Tongue (tissue), 2 donors: Measurements from ENCODE around the gene CRYBG3. TPM values are rescaled to one million over a fixed set of nuclear protein-coding genes. Genes with fewer than 3 reads are reported as not detected.
"Not testable (repeated sequence)": the region's sequence is repeated elsewhere in the genome, so short reads cannot be mapped to it uniquely, and the experiment has no call there.

Source experiments
- DNase-seq: peaks from one replicate; pipeline ENCODE4 v3.0.0-alpha.2; 2015
- total RNA-seq: library from RNA; depleted of rRNA; stranded (reverse); fragments of >200 nt; gene quantifications from one replicate; pipeline ENCODE4 v1.2.3, GENCODE V29; 2014

Gene CRYBG3
- total RNA-seq, 1 donor from 2014 or later: 52.4 TPM

DNA sequence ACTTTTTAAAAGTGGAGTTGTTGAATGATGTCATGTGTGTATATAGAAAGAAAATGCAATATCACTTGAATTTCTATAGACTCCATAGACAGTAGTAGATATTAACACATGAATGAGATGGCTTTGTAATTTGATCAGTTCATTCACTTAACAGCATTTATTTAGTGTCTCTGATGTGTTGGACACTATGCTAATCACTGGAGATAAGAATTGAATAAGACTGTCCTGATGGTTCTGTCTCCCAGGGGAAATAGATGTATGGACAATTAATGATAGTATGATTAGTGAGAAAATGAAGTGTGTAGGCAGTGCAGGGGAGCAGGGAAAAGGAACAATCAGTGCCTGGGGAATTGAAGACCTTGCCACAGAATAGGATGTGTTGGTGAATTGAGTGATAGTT lies 77.5 kb downstream of the CRYBG3 start:
- DNase-seq: no peak

DNA sequence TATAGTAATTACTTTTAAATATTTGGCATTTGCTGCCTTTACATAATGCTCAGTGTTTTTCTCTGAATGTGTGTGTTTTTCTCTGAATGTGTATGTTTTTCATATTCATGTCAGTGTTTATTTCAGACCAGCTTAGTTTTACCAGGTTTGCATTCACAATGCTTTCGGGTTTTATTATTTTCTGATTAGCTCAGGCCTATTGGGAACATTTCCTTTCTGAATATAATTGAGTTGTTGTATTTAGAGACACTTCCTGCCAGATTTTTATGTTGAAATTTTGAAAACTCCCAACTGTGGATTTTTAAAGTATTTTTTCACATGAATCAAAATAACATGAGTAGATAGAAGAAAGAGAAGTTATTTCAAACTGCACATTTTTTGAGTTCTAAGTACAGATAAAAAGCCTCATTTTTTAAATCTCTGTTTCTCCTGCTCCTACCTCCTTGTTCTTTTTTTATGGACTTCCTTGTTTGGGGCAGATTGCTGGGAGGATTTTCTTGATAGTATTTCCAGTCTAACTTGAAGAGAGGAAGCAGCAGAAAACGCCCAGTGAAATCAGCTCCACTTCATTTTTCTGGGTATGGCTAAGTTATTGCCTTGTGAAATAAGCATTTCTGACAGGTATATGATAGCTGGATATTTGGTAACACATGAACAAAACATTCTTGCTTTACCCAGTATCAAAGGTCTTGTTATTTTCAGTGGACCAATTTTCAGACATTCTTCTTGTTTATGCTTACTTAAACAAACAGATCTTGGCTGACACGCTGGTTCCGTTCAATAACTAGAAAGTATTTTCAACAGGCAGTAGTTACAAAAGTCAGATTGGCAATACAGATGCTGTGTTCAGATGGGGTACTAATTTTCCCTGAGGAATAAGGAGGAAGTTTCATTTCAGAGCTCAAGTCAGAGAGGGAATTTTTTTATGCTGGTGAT lies 79.8 kb downstream of the CRYBG3 start:
- DNase-seq: peak; percentile 25

DNA sequence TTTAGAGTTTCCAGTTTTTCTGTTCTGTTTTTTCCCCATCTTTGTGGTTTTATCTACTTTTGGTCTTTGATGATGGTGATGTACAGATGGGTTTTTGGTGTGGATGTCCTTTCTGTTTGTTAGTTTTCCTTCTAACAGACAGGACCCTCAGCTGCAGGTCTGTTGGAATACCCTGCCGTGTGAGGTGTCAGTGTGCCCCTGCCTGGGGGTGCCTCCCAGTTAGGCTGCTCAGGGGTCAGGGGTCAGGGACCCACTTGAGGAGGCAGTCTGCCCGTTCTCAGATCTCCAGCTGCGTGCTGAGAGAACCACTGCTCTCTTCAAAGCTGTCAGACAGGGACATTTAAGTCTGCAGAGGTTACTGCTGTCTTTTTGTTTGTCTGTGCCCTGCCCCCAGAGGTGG lies 88.0 kb downstream of the CRYBG3 start:
- not testable (repeated sequence) for DNase-seq

GRCh38 chr3:97910236-97910831 lies 88.5 kb downstream of the CRYBG3 start:
- DNase-seq: not testable (repeated sequence)

DNA sequence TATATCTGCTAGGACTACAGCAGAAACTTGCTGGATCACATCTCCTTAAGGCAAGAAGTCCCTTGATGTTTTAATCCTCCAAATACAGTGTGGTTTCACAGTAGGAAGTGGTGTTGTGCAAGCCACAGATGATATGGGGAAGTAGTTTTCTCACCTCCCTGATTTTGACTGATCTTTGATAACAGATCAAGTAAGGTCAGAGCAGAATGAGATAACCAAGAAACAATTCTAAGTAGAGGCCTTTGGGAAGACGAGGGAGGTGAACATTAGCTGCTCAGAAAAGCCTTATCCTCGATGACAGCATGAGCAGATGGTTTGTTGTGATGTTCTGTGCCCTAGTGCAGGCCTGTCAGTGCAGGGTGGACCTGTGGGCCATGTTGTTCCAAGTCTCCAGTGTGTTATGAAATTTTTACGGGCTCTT lies 89.1 kb downstream of the CRYBG3 start:
- DNase-seq: no peak

DNA sequence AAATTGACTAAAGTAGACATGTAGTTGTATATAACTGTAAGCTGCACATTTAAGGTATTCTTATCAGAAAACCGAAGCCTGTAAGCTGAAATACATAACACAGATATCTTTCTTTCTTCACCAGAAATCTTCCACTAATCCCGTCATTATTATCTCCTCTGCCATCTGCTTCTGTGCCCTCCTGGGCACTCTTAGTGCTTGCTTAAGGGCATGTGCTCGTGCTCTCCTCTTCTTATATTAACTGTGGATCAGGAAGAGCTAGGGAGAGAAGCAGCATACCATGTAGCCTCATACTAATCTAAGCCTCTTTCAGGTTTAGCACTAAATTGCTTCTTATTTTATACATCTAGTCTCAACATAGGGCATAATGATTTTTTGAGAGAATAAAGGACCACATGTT lies 89.6 kb downstream of the CRYBG3 start:
- no peak for DNase-seq

DNA sequence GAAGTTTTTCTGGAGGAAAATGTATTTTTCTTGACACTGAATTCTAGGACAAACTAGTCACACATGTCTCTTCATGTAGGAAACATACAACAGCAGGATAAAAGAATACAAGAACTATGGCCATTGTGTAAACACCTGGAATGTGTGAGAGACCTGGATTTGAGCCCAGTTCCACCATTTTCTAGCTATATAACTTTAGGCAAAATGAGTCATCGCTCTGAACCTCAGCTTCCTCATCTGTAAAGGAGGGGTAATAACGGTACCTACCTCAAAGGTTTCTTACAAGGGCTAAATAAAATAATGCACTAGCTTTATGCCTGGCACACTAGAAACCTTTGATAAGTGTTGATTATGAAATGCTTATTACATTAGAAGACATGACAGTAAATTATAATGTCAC lies 92.6 kb downstream of the CRYBG3 start:
- DNase-seq: no peak

DNA sequence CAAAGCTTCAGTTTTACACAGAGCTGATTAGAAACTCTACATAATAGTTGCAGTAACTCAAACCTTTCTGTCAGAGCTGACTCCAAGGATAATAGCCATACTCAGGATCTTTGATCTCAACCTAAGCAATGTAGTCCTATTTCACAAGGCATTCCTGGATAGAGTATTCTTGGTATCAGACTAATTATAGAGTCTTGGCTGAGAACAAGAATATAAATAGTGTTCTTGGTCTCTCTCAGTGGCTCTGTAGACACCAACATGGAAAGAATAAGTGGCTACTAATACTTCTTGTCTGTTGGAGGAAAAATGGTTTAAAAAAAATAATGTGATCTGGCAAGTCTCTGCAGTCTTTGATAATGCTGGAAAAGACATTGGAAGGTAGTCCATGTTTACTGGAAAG lies 94.8 kb downstream of the CRYBG3 start:
- DNase-seq: no peak

- peak; percentile 44 for DNase-seq
Observed at GRCh38 chr3:97917813-97918536, 96.2 kb downstream of the CRYBG3 start.

- DNase-seq: no peak
Observed at GRCh38 chr3:97927704-97928103, 105.9 kb downstream of the CRYBG3 start.

GRCh38 chr3:97928986-97929385 lies 107.2 kb downstream of the CRYBG3 start:
- no peak for DNase-seq

DNA sequence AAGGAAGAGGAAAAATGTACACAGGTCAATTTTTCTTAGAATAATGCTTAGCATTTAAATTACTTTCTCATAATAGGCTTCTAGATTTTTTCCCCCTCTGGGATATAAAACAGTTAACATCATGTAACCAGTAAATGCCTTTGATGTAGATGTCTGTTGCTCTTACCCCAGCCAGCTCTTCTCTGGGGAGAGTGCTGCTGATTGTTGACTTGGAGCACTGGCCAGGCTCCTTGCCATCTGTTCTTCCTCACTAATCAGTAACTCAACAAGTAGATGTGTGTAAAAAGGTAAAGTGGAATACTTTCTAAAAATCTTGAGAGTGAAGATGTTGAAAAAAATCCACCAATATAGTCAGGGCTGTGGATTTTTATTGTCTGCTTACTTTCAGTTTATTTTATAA lies 108.2 kb downstream of the CRYBG3 start:
- DNase-seq: no peak

DNA sequence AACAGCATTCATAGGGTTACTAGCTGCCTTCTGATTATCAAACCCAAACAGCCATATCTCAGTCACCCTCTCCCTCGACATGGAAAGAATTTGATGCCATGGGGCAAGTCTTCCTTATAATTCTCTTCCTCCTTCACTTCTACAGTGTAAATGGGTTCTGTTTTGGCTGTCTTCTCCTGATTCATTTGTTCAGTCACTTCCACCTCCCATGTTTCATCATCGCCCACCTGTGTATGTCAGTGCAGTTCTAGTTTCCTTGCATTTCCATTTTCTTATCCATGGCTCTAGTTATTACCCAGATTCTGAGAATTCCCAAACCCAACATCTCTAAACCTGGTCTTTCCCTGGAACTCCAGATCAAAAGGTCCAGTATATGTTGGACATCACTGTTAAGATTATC lies 109.4 kb downstream of the CRYBG3 start:
- DNase-seq: no peak

- DNase-seq: no peak
Observed at GRCh38 chr3:97932387-97932801, 110.6 kb downstream of the CRYBG3 start.

DNA sequence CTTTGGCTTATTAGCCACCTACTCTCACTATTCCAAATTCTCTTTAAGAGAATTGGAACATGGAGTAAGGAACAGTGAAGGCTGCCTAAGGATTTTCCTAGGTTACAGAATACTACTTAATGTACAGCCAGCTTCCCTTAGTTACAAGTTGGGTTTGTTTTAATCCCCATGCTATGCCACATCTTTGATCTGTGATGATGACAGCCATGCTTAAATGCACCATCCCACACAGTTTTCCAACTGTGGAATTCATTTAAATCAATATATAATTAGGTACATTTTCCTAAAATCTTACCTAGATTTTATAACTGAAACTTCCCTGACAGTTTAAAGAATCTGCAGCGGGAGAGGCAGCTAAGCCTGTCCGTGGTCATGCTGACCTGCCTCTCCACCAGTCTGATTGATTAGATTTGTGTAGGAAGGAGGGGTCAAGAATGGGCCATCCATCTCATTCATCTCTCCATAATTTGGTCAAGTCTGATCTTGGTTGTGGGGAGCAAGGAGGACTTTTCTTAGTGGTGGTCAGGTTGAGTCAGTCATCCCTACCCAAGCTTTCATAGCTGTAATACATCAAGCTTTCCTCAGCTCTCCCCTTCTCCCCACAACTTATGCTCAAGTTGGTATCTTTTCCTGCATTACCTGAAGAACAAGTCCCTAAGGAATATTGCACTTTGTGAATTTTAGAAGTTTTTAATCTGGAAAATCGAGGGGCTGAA lies 113.3 kb downstream of the CRYBG3 start:
- no peak for DNase-seq

GRCh38 chr3:97935842-97936241 lies 114.0 kb downstream of the CRYBG3 start:
- DNase-seq: no peak

DNA sequence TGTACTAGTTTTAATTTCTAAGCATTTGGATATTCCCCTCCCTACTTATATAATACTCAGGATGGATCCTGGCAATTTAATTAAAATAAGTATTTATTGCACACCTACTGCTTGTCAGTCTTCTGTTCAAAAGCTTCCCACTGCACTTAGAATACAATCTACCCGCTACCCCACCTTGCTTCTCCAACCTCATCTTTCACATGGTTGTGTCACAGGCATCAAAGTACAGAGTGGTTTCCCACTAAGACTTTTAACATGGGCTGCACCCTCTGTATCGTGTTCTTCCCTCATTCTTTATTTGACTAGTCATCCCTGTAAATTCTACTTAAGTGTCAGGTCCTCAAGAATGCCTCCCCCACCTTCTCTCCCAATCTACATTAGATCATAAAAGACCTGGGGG lies 115.4 kb downstream of the CRYBG3 start:
- DNase-seq: no peak

DNA sequence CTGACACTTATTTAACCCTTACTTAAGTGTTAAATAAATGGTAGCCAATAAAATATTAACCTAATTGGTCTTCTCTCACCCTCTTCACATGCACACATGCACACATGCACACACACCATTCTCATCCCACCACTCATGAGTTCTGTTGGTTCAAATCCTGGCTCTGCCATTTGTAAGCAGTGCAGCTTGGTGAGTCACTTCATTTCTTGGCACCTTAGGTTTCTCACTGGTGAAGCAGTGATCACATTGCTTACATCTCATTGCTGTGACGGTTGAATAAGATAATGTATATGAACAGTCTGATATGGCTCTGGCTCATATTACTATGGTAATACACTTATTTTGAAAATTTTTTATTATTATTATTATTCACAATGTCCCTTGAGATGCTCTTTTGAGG lies 116.6 kb downstream of the CRYBG3 start:
- DNase-seq: no peak

DNA sequence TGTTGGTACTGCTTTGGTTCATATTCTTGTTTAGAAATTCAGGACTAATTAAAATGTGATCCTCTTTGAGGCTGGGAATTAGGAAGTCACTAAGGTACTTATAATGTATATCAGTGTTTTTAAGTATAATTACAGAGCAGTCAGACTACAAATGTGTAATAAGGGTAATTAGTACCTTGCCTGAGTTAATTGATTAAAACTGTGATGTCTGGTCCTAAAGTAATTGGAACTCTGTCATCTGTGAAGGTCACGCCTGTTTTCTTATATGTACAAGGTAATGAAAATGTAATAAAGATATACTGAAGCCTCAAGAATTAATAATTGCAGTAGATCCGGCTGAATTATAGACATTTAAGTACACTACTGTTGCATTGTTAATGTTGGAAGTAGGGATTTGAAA lies 117.6 kb downstream of the CRYBG3 start:
- DNase-seq: no peak

GRCh38 chr3:97940034-97940433 lies 118.2 kb downstream of the CRYBG3 start:
- DNase-seq: no peak

DNA sequence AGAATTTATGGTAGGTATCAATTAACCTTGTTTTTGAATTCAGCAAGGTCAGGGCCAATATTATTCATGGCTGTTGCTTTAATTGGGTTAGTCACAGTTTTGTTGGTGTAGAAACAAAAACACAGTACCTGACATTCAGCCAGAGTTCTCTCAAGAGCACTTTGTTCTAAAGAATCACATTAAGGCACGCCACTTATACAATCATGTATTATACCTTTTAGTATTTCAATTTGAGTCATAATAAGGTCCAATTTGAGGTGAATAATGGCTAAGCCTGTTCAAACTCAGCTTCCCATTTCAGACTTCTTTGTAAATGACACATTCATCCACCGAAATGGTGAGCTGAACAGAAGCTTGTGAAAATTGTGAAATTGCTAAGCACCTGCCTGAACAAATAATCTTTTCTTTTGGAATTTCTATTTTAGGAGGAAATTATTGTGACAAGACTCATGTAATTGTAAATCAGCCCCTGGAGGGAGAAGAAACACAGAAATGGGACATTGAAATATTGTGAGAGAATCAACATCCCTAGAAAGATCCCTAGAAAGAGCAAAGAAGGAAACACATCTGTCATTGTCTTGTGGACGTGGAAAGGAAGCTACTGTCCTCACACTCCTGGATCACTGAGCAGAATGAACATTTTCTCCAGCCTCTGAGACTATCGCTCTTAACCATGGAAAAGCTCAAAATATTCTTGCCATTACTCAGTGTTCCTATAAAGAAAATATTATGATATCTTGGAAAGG lies 121.2 kb downstream of the CRYBG3 start:
- DNase-seq: no peak
